Measurements from ENCODE around the gene LRCH3. TPM values are rescaled to one million over a fixed set of nuclear protein-coding genes. Genes with fewer than 3 reads are reported as not detected.
"Not testable (repeated sequence)": the region's sequence is repeated elsewhere in the genome, so short reads cannot be mapped to it uniquely, and the experiment has no call there.

LRCH3 gene
- total RNA-seq, 2 donors from 2014 or later, result 67.2 to 68.1 TPM

DNA sequence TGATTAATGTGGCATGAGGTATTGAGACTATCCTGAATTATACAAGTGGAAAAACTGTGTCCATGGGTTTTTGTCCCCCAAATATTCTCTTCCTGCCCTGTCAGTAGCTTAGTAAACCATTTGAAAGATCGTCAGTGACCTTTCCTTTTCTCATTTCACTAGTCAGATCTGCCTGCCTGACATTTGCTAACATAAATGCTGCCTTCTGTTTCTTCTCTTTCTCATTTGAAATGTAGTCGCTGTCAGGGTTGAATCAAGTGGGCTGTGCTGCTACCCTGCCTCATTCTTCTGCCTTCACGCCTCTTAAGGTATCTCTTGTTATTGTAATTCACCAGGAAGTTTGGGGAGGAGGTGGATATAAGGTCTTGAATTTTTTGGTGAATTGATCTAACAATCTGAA is 67.5 kb downstream of the LRCH3 start:
- Mint-ChIP-seq H3K4me3 (no peak overlapping the region), H3K9me3 (no peaks in the 10 kb centered on the region), H3K36me3 (ENCODE audit: insufficient read depth in 2 of 2) (peaks cover 6 to 19% of the 10 kb centered on the region in 2 donors), H3K4me1 (ENCODE audit: low read depth) (peaks cover 20% of the 10 kb centered on the region), H3K27ac (no peak overlapping the region), H3K27me3 (ENCODE audit: low read depth) (no peaks in the 10 kb centered on the region)
- ATAC-seq (replicated peaks in 1 of 2) (no peak), DNase-seq (no peak)

GRCh38 chr3:197866035-197866434 is 75.0 kb downstream of the LRCH3 start:
- no peak overlapping the region for H3K4me3 Mint-ChIP-seq
- H3K36me3 Mint-ChIP-seq (ENCODE audit: insufficient read depth in 2 of 2), result peaks cover 1 to 8% of the 10 kb centered on the region in 2 donors
- H3K27ac Mint-ChIP-seq, result no peak overlapping the region
- no peaks in the 10 kb centered on the region for H3K27me3 Mint-ChIP-seq (ENCODE audit: low read depth)
- H3K4me1 Mint-ChIP-seq (ENCODE audit: low read depth), result peaks cover 22% of the 10 kb centered on the region
- DNase-seq (no peak), ATAC-seq (replicated peaks in 1 of 2) (no peak)
- H3K9me3 Mint-ChIP-seq, result no peaks in the 10 kb centered on the region

DNA sequence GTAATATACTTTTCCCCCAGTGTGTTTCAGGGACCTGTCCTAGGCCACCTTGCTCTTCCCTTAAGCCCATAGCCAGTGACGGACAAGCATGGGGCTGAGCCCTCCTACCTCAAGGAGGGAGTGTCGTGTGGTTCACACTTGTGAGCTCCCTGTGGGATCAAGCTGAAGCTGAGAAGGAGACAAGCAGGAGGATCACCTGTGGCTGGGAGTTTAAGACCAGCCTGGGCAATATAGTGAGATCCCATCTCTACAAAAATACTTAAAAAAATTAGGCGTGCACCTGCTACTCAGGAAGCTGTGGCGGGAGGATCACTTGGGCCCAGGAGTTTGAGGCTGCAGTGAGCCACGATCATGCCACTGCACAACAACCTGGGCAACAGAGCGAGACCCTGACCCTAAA is 82.3 kb downstream of the LRCH3 start:
- H3K27ac Mint-ChIP-seq, result peak overlapping the region; percentile 23
- no peak overlapping the region for H3K4me3 Mint-ChIP-seq
- H3K36me3 Mint-ChIP-seq (ENCODE audit: insufficient read depth in 2 of 2), result peaks cover 10 to 22% of the 10 kb centered on the region in 2 donors
- H3K9me3 Mint-ChIP-seq, result peaks cover 0 to 2% of the 10 kb centered on the region in 2 donors
- H3K4me1 Mint-ChIP-seq (ENCODE audit: low read depth), result peaks cover 14% of the 10 kb centered on the region
- DNase-seq (no peak), ATAC-seq (replicated peaks in 1 of 2) (no peak)
- H3K27me3 Mint-ChIP-seq (ENCODE audit: low read depth), result no peaks in the 10 kb centered on the region

- no peak overlapping the region for H3K27ac Mint-ChIP-seq
- ATAC-seq (replicated peaks in 1 of 2) (no peak), DNase-seq (no peak)
- peaks cover 10 to 22% of the 10 kb centered on the region in 2 donors for H3K36me3 Mint-ChIP-seq (ENCODE audit: insufficient read depth in 2 of 2)
- H3K27me3 Mint-ChIP-seq (ENCODE audit: low read depth), result no peaks in the 10 kb centered on the region
- no peak overlapping the region for H3K4me3 Mint-ChIP-seq
- H3K9me3 Mint-ChIP-seq, result peaks cover 0 to 2% of the 10 kb centered on the region in 2 donors
- H3K4me1 Mint-ChIP-seq (ENCODE audit: low read depth), result peaks cover 15% of the 10 kb centered on the region
These were observed 83.0 kb downstream of the LRCH3 start for GRCh38 chr3:197874064-197874463.

GRCh38 chr3:197874653-197875052 is 83.6 kb downstream of the LRCH3 start:
- DNase-seq, result no peak
- H3K27me3 Mint-ChIP-seq (ENCODE audit: low read depth), result no peaks in the 10 kb centered on the region
- no peak overlapping the region for H3K27ac Mint-ChIP-seq
- peaks cover 10 to 22% of the 10 kb centered on the region in 2 donors for H3K36me3 Mint-ChIP-seq (ENCODE audit: insufficient read depth in 2 of 2)
- peaks cover 19% of the 10 kb centered on the region for H3K4me1 Mint-ChIP-seq (ENCODE audit: low read depth)
- H3K9me3 Mint-ChIP-seq, result peaks cover 0 to 2% of the 10 kb centered on the region in 2 donors
- ATAC-seq (replicated peaks in 1 of 2), result no peak
- no peak overlapping the region for H3K4me3 Mint-ChIP-seq

GRCh38 chr3:197877902-197878301 is 86.8 kb downstream of the LRCH3 start:
- H3K4me1 Mint-ChIP-seq (ENCODE audit: low read depth), result peaks cover 40% of the 10 kb centered on the region
- H3K36me3 Mint-ChIP-seq (ENCODE audit: insufficient read depth in 2 of 2), result peaks cover 8 to 13% of the 10 kb centered on the region in 2 donors
- H3K27me3 Mint-ChIP-seq (ENCODE audit: low read depth), result no peaks in the 10 kb centered on the region
- peak overlapping the region in 1 of 2 donors; percentile 86 for H3K4me3 Mint-ChIP-seq
- DNase-seq (no peak), ATAC-seq (replicated peaks in 1 of 2) (peak in 1 of 2 donors; percentile 2)
- H3K9me3 Mint-ChIP-seq, result peaks cover 0 to 2% of the 10 kb centered on the region in 2 donors
- H3K27ac Mint-ChIP-seq, result peak overlapping the region; percentile 96

DNA sequence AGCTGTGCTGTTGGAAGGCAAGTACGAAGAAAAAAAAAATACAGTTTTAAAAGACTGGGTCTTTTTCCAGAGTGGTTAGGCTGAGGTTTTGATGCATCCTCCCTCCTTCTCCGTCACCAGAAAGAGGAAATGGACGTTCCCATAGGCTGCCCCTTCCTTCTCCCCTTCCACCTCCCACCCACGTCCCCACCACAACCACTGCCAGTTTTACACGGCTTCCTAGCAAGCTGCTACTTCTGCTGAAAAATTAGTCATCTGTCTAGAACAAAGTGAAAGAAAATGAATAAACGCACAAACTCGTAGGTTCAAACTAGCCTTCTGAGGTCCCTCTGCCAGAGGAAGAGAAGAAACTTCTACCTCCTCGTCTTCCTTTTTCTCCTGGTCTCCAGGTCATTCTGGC is 87.4 kb downstream of the LRCH3 start:
- Mint-ChIP-seq H3K4me3 (peak overlapping the region; percentile 61 to 86), H3K4me1 (ENCODE audit: low read depth) (peaks cover 40% of the 10 kb centered on the region), H3K27me3 (ENCODE audit: low read depth) (no peaks in the 10 kb centered on the region), H3K9me3 (peaks cover 0 to 2% of the 10 kb centered on the region in 2 donors), H3K27ac (peak overlapping the region; percentile 96), H3K36me3 (ENCODE audit: insufficient read depth in 2 of 2) (peaks cover 7 to 13% of the 10 kb centered on the region in 2 donors)
- ATAC-seq (replicated peaks in 1 of 2), result peak; percentile 93 to 95
- DNase-seq, result peak; percentile 75 to 85

DNA sequence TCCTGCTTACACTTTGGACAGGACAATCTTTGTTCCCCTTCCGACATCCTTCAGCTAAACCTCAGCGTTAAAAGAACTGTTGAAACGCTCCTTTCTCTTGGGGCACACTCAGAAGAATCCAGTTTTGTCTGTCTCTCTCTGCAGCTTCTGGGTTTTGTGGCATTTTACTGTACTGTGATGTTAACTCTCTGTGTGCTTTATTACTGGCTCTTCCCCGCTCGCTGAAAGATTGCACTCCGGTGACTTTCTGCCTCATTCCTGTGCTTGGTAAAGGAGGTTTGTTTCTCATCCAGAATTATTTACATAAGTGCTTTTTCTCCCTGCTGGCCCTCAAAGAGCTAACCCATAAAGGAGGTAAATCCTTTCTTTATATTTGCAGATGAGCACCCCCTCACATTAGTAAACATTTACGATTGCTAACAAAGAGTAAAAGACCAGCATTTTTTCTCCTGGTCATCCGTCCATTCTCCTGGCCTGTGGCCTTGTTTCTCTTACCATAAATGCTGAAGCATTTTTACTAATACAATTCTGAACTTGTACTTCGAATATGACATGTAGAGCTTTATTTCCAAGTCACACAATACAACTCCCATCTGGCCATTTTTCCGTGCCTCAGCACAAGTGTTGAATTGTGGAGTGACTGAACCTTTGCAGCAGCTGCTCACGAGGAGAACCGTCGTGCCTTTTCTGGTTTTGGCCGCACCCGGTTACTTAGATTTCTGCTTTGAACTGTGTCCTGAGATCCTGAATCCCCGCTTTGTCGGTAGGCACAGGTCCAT is 89.6 kb downstream of the LRCH3 start:
- peak overlapping the region; percentile 90 for H3K27ac Mint-ChIP-seq
- peaks cover 40% of the 10 kb centered on the region for H3K4me1 Mint-ChIP-seq (ENCODE audit: low read depth)
- DNase-seq (no peak), ATAC-seq (replicated peaks in 1 of 2) (no peak)
- no peak overlapping the region for H3K4me3 Mint-ChIP-seq
- peaks cover 0 to 2% of the 10 kb centered on the region in 2 donors for H3K9me3 Mint-ChIP-seq
- peaks cover 10 to 15% of the 10 kb centered on the region in 2 donors for H3K36me3 Mint-ChIP-seq (ENCODE audit: insufficient read depth in 2 of 2)
- H3K27me3 Mint-ChIP-seq (ENCODE audit: low read depth), result no peaks in the 10 kb centered on the region

DNA sequence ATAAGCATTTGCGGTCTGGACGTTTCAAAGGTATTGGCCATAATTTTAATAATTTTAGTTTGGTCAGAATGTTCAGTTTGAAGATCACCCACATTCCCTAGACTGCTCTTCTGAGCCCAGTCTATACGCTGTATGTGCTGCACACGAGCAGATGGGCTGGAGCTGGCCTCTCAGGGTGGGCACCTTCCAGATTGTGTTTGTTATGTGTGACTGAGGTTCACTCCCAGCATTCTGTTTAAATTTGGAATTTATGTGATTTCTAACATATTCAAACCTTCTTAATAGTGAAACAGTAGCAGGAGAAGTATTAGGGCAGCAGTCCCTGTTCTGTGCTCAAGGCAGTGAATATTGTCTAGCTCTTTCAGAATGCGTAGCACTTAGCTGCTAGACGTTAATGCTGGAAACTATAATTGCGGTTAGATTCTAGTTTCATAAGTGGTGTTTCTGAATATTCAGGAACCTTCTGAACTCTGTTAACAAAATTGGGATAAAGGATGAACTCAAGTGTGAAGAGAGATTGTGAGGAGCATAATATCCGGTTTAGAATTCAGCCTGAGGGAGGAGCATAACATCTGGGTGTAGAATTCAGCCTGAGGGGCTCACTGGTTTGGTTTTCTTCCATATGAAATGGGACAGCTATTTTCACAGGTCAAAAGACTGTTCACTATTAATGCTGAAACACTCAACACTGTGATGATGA is 90.4 kb downstream of the LRCH3 start:
- peaks cover 0 to 2% of the 10 kb centered on the region in 2 donors for H3K9me3 Mint-ChIP-seq
- H3K4me1 Mint-ChIP-seq (ENCODE audit: low read depth), result peaks cover 40% of the 10 kb centered on the region
- no peak for DNase-seq
- peaks cover 11 to 16% of the 10 kb centered on the region in 2 donors for H3K36me3 Mint-ChIP-seq (ENCODE audit: insufficient read depth in 2 of 2)
- H3K27me3 Mint-ChIP-seq (ENCODE audit: low read depth), result no peaks in the 10 kb centered on the region
- H3K4me3 Mint-ChIP-seq, result no peak overlapping the region
- no peak for ATAC-seq (replicated peaks in 1 of 2)
- peak overlapping the region; percentile 90 for H3K27ac Mint-ChIP-seq

DNA sequence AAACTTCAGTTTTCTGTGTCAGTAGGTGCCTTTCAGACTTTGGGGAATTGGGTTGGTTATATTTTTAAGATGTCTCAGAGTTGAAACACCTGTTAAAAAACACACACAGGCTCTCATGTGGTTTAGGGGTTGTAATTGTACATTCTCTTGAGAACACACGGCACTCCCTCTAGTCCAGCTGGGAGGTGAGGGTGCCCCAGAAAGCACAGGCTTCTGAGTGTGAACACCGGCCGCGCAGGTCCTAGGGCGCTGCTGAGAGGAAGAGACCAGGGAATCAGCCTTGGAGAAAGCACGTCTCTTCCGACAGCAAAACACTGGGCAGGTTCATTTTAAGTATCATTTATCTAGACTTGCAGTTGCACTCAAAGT is 90.9 kb downstream of the LRCH3 start:
- no peak for DNase-seq
- H3K36me3 Mint-ChIP-seq (ENCODE audit: insufficient read depth in 2 of 2), result peaks cover 11 to 16% of the 10 kb centered on the region in 2 donors
- H3K9me3 Mint-ChIP-seq, result peaks cover 0 to 2% of the 10 kb centered on the region in 2 donors
- no peak for ATAC-seq (replicated peaks in 1 of 2)
- H3K4me1 Mint-ChIP-seq (ENCODE audit: low read depth), result peaks cover 40% of the 10 kb centered on the region
- no peaks in the 10 kb centered on the region for H3K27me3 Mint-ChIP-seq (ENCODE audit: low read depth)
- no peak overlapping the region for H3K4me3 Mint-ChIP-seq
- peak overlapping the region; percentile 13 for H3K27ac Mint-ChIP-seq

GRCh38 chr3:197882586-197882985 is 91.5 kb downstream of the LRCH3 start:
- Mint-ChIP-seq H3K27me3 (ENCODE audit: low read depth) (no peaks in the 10 kb centered on the region), H3K4me3 (no peak overlapping the region), H3K27ac (no peak overlapping the region), H3K36me3 (ENCODE audit: insufficient read depth in 2 of 2) (peaks cover 9 to 13% of the 10 kb centered on the region in 2 donors), H3K4me1 (ENCODE audit: low read depth) (peaks cover 40% of the 10 kb centered on the region), H3K9me3 (no peaks in the 10 kb centered on the region)
- no peak for DNase-seq
- no peak for ATAC-seq (replicated peaks in 1 of 2)

DNA sequence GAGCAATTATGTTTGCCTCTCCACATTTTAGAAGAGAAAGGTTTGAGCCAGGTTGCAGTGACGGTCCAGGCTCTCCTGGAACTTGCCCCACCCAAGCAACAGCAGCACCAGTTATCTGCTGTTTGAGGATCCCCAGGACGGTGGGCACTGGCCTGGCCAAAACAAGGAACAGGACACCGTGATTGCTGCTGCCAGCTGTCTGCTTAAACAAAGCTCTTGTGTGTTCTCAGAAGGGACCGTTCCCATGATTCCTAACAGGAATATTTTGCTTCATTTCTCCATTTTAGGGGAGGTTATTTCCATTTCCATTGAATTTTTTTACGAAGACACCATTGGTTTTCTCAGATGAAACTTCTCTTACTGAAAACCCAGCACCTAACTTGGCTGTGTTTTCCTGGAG is 92.5 kb downstream of the LRCH3 start:
- H3K36me3 Mint-ChIP-seq (ENCODE audit: insufficient read depth in 2 of 2), result peaks cover 7 to 13% of the 10 kb centered on the region in 2 donors
- no peak for DNase-seq
- no peak overlapping the region for H3K27ac Mint-ChIP-seq
- no peak for ATAC-seq (replicated peaks in 1 of 2)
- no peaks in the 10 kb centered on the region for H3K27me3 Mint-ChIP-seq (ENCODE audit: low read depth)
- H3K4me1 Mint-ChIP-seq (ENCODE audit: low read depth), result peaks cover 39% of the 10 kb centered on the region
- H3K4me3 Mint-ChIP-seq, result no peak overlapping the region
- H3K9me3 Mint-ChIP-seq, result no peaks in the 10 kb centered on the region

GRCh38 chr3:197884330-197884729 is 93.3 kb downstream of the LRCH3 start:
- H3K27me3 Mint-ChIP-seq (ENCODE audit: low read depth); H3K9me3 Mint-ChIP-seq; H3K27ac Mint-ChIP-seq; H3K4me3 Mint-ChIP-seq; DNase-seq; ATAC-seq (replicated peaks in 1 of 2): not testable (repeated sequence)
- H3K36me3 Mint-ChIP-seq (ENCODE audit: insufficient read depth in 2 of 2), result peaks cover 7 to 13% of the 10 kb centered on the region in 2 donors
- H3K4me1 Mint-ChIP-seq (ENCODE audit: low read depth), result peaks cover 39% of the 10 kb centered on the region

Data from activated T-cell treated with anti-CD3 and anti-CD28 coated beads, Interleukin-2, amount 50 U/mL, for 72 hours (primary cell).